Measurements from ENCODE around the gene FBXO10.
A peak's percentile ranks its signal among the peaks of the same experiment; 100 is the strongest.
"Not testable (repeated sequence)": the region's sequence is repeated elsewhere in the genome, so short reads cannot be mapped to it uniquely, and the experiment has no call there.

The FBXO10 gene

DNA sequence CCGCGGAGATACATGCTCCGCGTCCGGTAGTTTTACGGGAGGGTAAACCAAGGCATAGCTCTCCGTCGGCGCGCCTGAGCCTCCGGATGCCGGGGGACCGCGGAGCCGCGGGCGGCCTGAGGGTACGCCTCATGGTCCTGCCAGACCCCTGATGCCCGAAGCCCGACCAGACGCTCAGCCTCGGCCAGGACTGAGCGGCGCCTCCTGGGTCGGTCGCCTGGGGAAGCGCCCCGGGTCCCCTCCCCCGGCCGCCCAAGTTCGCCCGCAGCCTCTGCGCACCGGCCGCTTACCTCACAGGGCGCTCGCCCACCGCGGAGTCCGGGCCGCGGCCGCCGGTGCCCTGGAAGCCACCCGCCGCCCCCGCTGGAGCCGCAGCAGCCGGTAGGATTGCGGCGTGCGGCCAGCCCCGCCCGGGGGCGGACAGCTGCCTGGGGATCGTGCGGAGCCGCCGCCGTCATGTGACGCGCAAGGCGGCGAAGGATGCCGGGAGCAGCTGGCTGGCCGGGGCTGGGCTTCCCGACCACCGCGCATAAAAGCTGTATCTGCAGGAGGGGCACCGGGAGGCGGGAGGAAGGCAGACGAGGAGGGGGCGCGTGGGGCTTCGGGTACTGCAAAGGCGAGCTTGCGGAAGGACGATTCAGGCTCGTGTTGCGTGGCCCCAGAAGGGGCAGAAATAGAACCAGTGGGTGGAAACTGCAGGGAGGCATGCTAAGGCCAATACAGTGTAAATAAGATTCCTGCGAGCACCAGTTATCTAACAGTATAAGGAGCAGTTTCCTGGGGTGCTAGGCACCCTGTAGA, at the start of gene FBXO10:
Gene FBXO10 (minus strand): TSS at position 460 of the 801 bp plus-strand sequence. CDS start 34,612 bp downstream, outside the sequence.
- DNase-seq, result peak; percentile 51 to 80 (median 76)

DNA sequence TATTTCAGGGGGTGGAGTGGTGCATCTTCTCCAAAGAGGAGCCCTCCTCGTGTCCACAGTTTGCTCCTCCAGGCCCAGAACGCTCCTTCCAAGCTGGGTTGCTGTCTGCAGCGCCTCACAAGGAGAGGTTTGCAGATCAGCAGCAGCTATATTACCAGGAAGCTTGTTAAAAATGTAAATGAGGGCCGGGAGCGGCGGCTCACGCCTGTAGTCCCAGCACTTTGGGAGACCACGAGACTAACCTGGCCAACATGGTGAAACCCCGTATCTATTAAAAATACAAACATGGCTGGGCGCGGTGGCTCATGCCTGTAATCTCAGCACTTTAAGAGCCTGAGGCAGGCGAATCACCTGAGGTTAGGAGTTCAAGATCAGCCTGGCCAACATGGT, 49.6 kb upstream of the FBXO10 start:
- no peak for DNase-seq

DNA sequence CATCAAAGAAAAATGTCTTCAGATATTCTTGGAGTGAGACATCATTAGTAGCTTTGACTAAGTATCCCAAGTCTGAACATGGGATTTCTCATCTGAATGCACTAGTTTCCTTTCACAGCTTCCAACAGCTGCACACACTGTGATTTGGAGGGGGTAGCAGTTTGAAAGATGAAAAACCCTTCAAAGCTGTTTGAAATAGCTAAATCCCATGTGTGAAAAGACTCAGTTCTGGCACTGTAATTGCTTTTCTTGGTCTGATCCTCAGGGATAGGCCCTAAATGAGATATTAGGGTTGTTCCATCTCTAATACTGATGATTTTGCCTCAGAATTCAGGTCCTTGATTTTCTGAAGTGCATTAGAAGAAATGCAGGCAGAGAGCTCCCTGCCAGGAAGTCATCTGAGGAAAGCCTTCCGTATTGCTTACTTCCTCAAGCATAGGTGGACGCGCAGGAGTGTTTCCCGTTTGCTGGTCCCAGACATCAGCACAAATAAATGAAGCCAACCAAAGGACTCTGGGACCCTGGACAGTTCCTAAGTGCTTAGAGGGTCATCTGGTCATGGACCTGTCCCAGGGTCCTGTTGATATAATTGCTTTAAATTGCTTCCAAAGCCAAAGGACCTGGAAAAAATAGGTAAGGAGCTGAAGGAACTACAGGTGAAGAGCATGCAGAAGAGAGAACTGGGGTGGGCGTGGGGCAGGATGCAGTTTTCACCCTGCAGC, 49.0 kb upstream of the FBXO10 start:
- no peak for DNase-seq

- peak in 2 of 3 experiments; percentile 19 to 41 for DNase-seq
Observed at GRCh38 chr9:37624073-37624472, 47.9 kb upstream of the FBXO10 start.

- no peak for DNase-seq
Observed at GRCh38 chr9:37623267-37623666, 47.1 kb upstream of the FBXO10 start.

DNA sequence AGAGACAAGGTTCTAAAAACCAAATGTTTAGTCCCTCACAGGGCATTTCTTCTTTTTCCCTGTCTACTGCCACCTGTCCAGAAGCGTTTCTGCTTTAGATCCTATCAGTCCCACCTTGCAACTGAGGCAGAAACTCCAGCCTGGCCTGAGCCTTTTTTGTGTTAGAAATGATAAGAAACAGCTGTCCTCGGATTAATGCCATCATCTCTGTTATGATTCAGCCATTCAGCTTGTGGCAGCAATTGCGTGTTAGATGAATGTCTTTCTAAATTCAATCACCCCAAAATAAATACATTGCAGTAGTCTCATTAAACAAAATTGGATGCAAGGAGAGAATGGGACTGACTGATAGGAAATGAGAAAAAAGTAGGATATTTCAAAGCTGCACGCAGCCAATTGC, 46.3 kb upstream of the FBXO10 start:
- DNase-seq, result no peak

- no peak for DNase-seq
Observed at GRCh38 chr9:37621273-37622121, 45.3 kb upstream of the FBXO10 start.

DNA sequence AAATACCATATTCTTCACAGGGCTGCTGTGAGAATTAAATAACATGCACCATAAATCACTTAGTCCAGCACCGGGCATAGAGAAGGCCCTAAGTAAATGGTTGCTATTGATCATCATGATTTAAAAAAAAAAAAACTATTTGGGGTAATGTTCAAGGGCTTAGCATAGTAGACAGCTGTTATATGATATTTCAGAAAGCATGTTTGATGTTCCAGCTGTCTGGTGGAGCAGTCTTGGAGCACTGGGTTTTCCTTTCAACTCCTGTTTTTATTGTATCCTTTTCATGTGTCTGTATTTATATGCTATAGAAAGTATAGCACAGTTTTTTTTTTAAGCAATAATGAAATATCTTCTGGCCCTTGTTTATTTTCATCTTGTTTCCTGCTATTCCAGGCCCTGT, 44.2 kb upstream of the FBXO10 start:
- no peak for DNase-seq

DNA sequence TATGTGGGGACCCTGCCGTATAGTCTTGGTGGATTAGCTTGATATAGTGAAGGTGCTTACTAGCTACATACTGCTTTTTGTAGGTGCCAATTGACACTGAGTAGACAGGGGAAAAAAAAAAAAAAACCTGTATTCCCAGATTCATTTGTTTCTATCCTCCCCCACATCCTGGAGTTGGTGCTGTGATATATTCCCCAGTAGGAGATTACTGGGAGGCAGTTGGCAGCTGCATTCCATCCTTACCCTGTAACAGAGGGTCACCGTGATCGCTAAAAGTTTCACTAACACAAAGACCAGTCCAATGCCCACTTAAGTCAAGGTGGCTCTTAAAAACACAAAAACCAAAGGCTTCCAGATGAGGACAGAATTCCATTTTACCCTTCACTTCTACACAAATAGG, 43.6 kb upstream of the FBXO10 start:
- DNase-seq, result peak in 1 of 3 experiments; percentile 19

DNA sequence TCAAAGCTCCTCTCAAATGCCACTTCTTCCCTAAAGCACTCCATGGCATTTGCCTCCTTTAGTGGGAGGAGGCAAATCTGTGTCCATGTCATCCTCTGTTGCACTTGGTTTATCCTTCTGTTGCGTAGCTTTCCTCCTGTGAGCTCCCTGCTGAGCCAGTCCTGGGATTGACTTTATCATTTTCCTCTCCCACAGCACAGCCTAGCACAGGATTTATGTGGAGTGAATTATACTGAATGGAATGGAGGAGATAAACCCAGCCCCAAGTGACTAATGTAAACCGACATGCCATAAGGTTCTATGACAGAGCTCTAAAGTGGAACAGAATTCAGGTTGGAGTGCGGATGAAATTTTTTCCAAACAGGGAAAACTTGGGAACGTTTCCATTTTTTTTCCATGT, 42.6 kb upstream of the FBXO10 start:
- peak in 1 of 3 experiments; percentile 34 for DNase-seq

- peak in 2 of 3 experiments; percentile 69 to 93 for DNase-seq
Observed at GRCh38 chr9:37617832-37618231, 41.7 kb upstream of the FBXO10 start.

DNA sequence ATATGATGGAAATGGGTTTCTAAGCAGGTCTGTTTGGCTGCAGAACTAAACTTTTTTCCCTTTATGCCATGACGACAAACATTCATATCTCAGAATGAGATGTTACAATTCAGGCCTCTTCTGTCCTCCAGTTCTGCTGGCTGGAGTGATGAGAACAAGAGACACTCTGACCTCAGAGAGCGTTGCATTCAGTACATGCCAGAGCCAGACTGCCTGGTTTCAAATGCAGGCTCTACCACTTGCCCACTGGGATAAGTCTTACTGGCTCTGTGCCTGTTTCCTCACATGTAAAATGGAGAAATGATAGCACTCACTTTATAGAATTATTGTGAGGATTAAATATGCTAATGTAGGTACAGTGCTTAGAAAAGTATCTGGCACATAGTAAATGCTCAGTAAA, 41.0 kb upstream of the FBXO10 start:
- no peak for DNase-seq

DNA sequence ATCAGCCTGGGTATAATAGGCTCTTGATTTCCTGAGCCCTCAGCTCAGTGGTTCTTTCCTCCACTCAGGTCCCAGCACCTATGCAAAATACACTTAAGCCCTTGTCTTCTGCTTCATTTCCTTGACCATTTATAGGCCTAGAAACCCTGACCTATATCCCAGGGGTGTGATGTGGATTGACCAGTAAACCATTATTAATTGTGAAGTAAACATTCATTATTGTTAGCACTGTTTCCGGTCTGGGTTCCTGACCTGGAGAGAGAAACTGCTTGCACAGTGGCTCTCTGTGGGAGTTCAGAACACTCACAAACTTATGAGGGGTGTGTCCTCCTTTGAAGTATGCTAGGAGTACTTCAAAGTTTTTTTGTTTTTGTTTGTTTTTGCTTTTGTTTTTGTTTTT, 35.8 kb upstream of the FBXO10 start:
- peak in 2 of 3 experiments; percentile 3 to 32 for DNase-seq

DNA sequence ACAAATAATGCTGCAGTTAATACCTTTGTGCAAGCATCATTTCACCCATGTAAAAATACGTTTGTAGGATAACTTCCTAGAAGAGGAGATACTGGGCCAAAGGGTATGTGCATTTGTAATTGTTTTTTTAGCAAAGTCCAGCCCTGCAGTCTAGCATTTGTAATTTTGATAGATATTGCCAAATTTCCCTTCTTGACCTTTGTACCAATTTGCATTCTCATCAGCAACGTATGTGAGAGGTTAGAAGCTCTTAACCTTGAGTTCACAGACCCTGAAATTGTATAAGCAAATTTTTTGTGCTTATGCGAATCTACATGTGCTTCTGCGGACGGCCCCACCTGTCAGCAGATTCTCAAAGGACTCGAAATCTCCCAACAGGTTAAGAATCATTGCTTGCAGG, 34.8 kb upstream of the FBXO10 start:
- no peak for DNase-seq

DNA sequence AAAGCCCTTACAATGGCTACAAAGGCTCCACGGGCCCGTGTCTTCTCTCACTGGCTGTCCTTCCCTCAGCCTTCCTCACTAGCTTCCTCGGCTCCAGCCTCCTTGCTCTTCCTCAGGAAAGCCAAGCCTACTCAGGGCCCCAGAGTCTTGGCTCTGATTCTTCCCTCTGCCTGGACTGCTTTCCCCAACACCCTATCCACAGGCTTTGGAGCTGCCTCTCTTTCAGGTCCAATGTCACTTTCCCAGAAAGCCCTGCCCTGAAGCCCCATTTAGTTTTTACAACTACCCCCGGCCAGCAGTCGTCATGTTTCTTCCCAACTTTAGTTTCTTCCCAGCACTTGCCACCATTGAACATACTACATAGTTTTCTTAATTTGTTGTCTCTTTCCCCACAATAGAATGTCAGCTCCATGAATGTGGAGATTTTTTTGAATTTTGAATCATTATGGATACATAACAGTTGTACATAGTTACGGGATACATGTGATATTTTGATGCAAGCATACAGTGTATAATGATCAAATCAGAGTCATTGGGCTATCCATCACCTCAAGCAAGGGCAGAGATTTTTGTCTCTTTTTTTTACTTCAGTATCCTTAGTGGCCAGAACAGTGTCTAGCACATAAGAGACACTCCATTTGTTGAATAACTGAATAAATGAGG, 33.7 kb upstream of the FBXO10 start:
- no peak for DNase-seq

DNA sequence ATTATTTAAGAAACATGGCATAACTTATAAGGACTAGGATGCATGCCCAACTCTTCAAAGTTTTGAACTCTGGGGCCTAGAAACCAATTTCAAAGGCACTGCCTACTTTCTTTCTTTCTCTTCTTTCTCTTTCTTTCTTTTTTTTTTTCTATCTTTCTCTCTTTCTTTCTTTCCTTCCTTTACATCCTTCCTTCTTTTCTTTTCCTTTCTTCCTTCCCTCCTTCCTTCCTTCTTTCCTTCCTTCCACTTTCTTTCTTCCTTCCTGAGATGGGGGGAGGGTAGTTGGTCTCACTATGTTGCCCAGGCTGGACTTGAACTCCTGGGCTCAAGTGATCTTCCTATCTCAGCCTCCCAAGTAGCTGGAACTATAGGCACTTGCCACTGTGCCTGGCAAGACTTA, 32.1 kb upstream of the FBXO10 start:
- DNase-seq, result no peak

- no peak for DNase-seq
Observed at GRCh38 chr9:37604296-37604695, 28.1 kb upstream of the FBXO10 start.

- no peak for DNase-seq
Observed at GRCh38 chr9:37602817-37603216, 26.6 kb upstream of the FBXO10 start.

DNA sequence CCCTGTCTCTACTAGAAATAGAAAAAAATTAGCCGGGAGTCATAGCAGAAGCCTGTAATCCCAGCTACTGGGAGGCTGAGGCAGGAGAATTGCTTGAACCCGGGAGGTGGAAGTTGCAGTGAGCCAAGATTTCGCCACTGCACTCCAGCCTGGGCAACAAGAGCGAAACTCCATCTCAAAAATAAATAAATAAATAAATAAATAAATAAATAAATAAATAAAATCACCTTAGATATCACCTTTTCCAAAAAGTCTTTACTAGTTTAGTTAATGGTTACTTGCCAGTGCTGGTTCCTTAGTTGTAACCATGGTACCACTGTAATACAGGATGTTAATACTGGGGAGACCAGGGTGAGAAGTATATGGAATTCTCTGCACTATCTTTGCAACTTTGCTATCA, 25.9 kb upstream of the FBXO10 start:
- not testable (repeated sequence) for DNase-seq

DNA sequence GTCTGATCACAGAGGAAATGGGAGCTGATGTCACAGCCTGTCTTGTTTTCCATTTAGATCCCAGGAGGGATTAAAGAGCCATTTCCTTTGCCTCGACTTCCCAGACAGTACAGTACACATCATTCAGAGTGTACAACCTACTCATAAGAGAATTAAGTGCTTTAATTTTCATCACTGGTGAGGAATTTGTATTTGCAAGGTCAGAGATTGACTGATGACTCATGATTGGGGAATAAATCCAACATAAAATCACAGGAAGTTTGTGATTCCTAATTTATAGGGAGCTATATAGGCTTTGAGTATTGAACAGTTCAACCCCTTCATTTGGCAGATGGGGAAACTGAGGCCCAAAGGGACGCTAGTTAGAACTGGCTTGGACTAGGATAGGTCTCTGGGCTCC, 20.3 kb upstream of the FBXO10 start:
- no peak for DNase-seq

DNA sequence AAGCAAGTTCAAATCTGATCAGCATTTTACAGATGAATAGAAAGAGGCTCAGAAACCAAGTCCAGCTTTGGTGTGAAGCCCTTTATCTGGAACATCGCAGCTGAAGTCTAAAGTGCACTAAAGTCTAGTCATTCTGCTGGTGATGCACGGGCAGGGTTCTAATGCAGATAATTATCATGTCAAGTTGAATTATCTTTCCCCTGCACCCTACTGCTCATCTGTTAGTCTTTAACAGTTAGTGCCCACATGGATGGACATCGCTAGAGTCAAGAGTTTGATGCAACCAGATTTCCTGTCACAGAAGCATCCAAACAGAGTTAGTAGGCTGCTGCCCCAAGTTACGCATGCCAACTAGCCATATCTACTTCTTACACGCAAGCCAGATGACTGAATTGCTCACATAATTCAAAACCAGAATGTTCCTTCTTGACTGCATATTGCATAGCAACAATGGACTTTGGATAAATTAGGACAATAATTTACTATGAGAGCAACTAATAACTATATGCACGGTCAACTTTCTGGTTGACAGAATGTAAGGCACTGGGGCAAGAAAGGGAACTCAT, 17.8 kb upstream of the FBXO10 start:
- no peak for DNase-seq
